Heart left ventricle (tissue), 16 donors: ENCODE measurements around the gene TAF1B. TPM values are rescaled to one million over a fixed set of nuclear protein-coding genes. Genes with fewer than 3 reads are reported as not detected.

Source experiments
- ATAC-seq, 4 donors: fragments of 200-7000 bp; cut with Tn5 transposase; one replicate each; pipeline ENCODE4 v1.9.1; 2020 to 2022; ENCODE audit warnings: moderate library complexity in 4 of 4, mild to moderate bottlenecking in 3 of 4, moderate number of reproducible peaks in 1 of 4
- DNase-seq, 5 donors: peaks; one replicate each; pipeline ENCODE4 v3.0.0-alpha.2; 2020
- H3K27ac ChIP-seq, 12 donors: fragments of 200-600 bp; sonication (generic) in 4 of 12; one replicate each; pipeline versions ENCODE4 v1.5.0 to v1.8.0; 2016 to 2022; ENCODE audit warnings: mild to moderate bottlenecking in 2 of 12
- H3K27me3 ChIP-seq, 9 donors: fragments of 200-600 bp; sonication (generic) in 2 of 9; one replicate each; pipeline versions ENCODE4 v1.5.1 to v1.8.0; 2016 to 2022; ENCODE audit warnings: mild to moderate bottlenecking in 3 of 9
- H3K36me3 ChIP-seq, 9 donors: fragments of 200-600 bp; sonication (generic) in 2 of 9; one replicate each; pipeline versions ENCODE4 v1.5.0 to v1.8.0; 2018 to 2022; ENCODE audit warnings: mild to moderate bottlenecking in 2 of 9
- H3K4me1 ChIP-seq, 12 donors: fragments of 200-600 bp; sonication (generic) in 4 of 12; one replicate each; pipeline versions ENCODE4 v1.5.0 to v1.8.0; 2016 to 2022; ENCODE audit warnings: mild to moderate bottlenecking in 3 of 12
- H3K4me3 ChIP-seq, 12 donors: fragments of 200-600 bp; sonication (generic) in 4 of 12; one replicate each; pipeline versions ENCODE4 v1.5.0 to v1.8.0; 2017 to 2022; ENCODE audit warnings: mild to moderate bottlenecking in 9 of 12, moderate library complexity in 4 of 12
- H3K9me3 ChIP-seq, 12 donors: fragments of 200-600 bp; sonication (generic) in 4 of 12; one replicate each; pipeline versions ENCODE4 v1.5.0 to v1.8.0; 2016 to 2022; ENCODE audit warnings: mild to moderate bottlenecking in 1 of 12
- POLR2A ChIP-seq, 2 donors: fragments of 450-650 bp; IDR thresholded peaks; one replicate each; pipeline ENCODE4 v1.6.1; 2017; ENCODE audit warnings: antibody characterized with exemption in 2 of 2, mild to moderate bottlenecking in 2 of 2, moderate library complexity in 2 of 2
- WGBS, 4 donors: extraction: QIAGEN DNeasy Blood & Tissue Kit in 2 of 4; methylation state at CpG; one replicate each; pipeline versions ENCODE4 v1.1.5 to v1.1.7; 2013 to 2018; 5-methylcytosine and 5-hydroxymethylcytosine counted together
- intact Hi-C, 10 donors: fragments of 100-400 bp; cut with DNase I; formaldehyde crosslinking; loops; one replicate each; pipeline versions ENCODE4 v1.11.1 to v1.14.2; 2022
- polyA plus RNA-seq, 2 donors: library from polyadenylated mRNA; stranded (reverse); fragments of 200-250 nt; gene quantifications; one replicate each; pipeline ENCODE4 v1.2.3, GENCODE V29; 2013
- total RNA-seq, 9 donors: library from RNA; depleted of rRNA in 2 of 9; stranded (reverse); fragments of >200 nt in 2 of 9; fragmentation: NEBNext Ultra II Directional in 3 of 9; extraction: Animal tissue kit (Norgen Biotek cat#: 25700) in 3 of 9; gene quantifications; one replicate each; pipeline versions ENCODE4 v1.1.0 to v1.2.4, GENCODE V29; 2016 to 2023
- TF ChIP-seq, protein P1 (sequence below), 12 donors: fragments of 200-600 bp; sonication (generic) in 4 of 12; IDR thresholded peaks; one replicate each; pipeline versions ENCODE4 v1.5.0 to v1.8.0; 2018 to 2022; ENCODE audit warnings: antibody characterized with exemption in 12 of 12, mild to moderate bottlenecking in 5 of 12
- donor health status: ischemic (EF 13 %, LVEDD 7.1; RV severe dilation, severe dysfunction).
- donor health status: healthy with polysubstance abuse.
- donor health status: DM: no; HTN: yes; CAD: no.
- donor health status: DM: no; HTN: no; CAD: no.
- donor health status: ischemic (EF 25% LVEDD 6.9; RV normal size, moderate dysfunction).
- donor health status: ischemic (EF 25% LVEDD 5.7; RV mildly dilated, moderate dysfunction).
- donor health status: healthy.
- donor health status: DM: yes; HTN: yes; CAD: no.
- donor health status: ischemic (EF 35%, LVEDD 5.7; RV mildly dilated, moderate dysfunction).
- donor health status: nonischemic (EF 11% LVEDD 7.7; RV severe dilation, severe dysfunction).
- donor health status: DM: yes; HTN: yes; CAD: no.
- donor health status: PGD.
- donor health status: ischemic (EF 29% LVEDD 5.4; RV normal size, mild dysfunction).
- donor health status: nonischemic (EF 23%, LVEDD 6.1; RV moderate dilation, normal function).

TAF1B gene
- total and polyA plus RNA-seq, 11 donors: 1.1 to 13.9 (median 4.7) TPM

DNA sequence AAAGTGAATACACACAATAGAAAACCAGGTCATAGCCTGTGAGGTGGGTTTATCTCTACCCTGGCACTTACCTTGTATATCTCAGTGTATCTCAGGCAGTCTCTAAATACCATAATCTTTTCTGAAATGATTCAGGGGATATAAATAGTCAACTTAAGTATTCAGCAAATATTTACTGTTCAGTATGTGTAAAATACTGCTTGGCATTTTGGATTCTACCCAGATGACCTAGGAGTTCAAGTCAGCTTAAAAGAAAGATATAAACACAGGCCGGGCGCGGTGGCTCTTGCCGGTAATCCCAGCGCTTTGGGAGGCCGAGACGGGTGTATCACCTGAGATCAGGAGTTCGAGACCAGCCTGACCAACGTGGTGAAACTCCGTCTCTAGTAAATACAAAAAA, 132.1 kb downstream of the TAF1B start:
- H3K27ac ChIP-seq: peak overlapping the region in 1 of 12 donors; percentile 49
- WGBS, 4 donors: 84 to 90% (median 88%) methylated on average over 10 of the region's 10 CpGs
- H3K4me1 ChIP-seq: peaks cover 0 to 39% (median 23%) of the 10 kb centered on the region in 12 donors
- ATAC-seq (no peak), DNase-seq (no peak)
- H3K27me3 ChIP-seq: no peaks in the 10 kb centered on the region
- H3K9me3 ChIP-seq: no peaks in the 10 kb centered on the region
- intact Hi-C loops: no loop called here
- H3K4me3 ChIP-seq: no peak overlapping the region
- TF ChIP-seq POLR2A (IDR thresholded peaks at IDR 0.05): no peak
- TF ChIP-seq, protein P1, sequence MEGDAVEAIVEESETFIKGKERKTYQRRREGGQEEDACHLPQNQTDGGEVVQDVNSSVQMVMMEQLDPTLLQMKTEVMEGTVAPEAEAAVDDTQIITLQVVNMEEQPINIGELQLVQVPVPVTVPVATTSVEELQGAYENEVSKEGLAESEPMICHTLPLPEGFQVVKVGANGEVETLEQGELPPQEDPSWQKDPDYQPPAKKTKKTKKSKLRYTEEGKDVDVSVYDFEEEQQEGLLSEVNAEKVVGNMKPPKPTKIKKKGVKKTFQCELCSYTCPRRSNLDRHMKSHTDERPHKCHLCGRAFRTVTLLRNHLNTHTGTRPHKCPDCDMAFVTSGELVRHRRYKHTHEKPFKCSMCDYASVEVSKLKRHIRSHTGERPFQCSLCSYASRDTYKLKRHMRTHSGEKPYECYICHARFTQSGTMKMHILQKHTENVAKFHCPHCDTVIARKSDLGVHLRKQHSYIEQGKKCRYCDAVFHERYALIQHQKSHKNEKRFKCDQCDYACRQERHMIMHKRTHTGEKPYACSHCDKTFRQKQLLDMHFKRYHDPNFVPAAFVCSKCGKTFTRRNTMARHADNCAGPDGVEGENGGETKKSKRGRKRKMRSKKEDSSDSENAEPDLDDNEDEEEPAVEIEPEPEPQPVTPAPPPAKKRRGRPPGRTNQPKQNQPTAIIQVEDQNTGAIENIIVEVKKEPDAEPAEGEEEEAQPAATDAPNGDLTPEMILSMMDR (IDR thresholded peaks at IDR 0.05): no peak
- H3K36me3 ChIP-seq: no peaks in the 10 kb centered on the region

DNA sequence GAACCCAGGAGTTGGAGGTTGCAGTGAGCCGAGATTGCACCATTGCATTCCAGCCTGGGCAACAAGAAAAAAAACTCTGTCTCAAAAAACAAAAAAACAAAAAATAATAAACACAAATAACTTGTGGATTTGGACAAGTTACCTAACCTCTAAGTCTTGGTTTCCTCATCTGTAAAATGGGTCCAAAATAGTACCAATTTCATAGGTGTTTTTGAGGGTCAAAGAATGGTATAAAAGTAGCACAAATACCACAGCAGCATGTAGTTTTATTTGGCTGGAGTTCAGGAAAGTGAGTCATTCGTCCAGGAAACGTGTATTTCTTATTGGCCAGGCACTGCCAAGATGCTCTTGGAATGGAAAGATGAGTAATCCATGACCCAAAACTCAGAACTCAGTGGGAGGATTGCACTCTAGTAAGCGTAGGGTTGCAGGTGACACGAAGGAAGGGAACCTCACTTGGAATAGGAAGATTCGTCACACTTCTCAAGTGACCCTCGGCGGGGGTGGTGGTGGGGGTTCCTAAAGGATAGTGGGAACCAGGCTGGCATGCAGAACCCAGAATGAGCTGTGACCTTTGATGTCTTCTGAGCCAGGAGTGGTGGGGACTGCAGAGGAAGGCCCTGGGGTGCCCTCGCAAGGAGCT, 132.7 kb downstream of the TAF1B start:
- ATAC-seq: peak; percentile 42 to 81 (median 80)
- TF ChIP-seq, protein P1 (IDR thresholded peaks at IDR 0.05): no peak
- TF ChIP-seq POLR2A (IDR thresholded peaks at IDR 0.05): no peak
- WGBS, 4 donors: 51 to 66% (median 55%) methylated on average over 9 of the region's 9 CpGs
- H3K36me3 ChIP-seq: no peaks in the 10 kb centered on the region
- peaks cover 0 to 33% (median 21%) of the 10 kb centered on the region in 12 donors for H3K4me1 ChIP-seq
- no peaks in the 10 kb centered on the region for H3K27me3 ChIP-seq
- peak overlapping the region in 1 of 12 donors; percentile 49 for H3K27ac ChIP-seq
- peak in 2 of 5 donors; percentile 29 to 58 for DNase-seq
- intact Hi-C loops: no loop called here
- H3K4me3 ChIP-seq: no peak overlapping the region
- H3K9me3 ChIP-seq: no peaks in the 10 kb centered on the region

DNA sequence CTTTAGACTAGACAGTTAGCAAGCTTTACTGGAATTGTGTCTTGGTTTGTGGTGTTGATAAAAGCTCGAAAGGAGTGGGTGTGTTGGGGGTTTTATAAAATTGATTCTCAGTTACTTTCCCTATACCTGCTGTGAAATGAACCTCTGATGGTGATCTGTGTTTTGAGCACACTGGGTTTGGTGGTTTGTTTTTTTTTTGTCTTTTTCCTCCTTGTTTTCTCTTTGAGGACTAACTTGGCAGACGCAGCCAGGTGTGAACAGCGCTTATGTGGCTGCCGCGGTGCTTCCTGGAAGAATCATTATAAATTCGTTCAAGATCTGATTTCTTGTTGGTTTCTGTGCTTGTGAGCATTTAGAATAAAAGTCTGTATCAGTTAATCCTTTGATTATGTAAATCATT, 136.7 kb downstream of the TAF1B start:
- ATAC-seq: no peak
- Histone ChIP-seq H3K9me3 (no peaks in the 10 kb centered on the region), H3K4me1 (peaks cover 0 to 45% (median 31%) of the 10 kb centered on the region in 12 donors), H3K27me3 (no peaks in the 10 kb centered on the region), H3K36me3 (no peaks in the 10 kb centered on the region), H3K4me3 (no peak overlapping the region), H3K27ac (no peak overlapping the region)
- intact Hi-C loops: loop anchor here in 3 of 10 donors (10.0 kb wide), 3 partner anchors 135 to 455 kb away; partner anchors contain the start of gene TAF1B (in 1 of the 3)
- WGBS, 4 donors: 86 to 93% (median 89%) methylated on average over 6 of the region's 6 CpGs
- no peak for DNase-seq
- TF ChIP-seq, protein P1 (IDR thresholded peaks at IDR 0.05): no peak
- no peak for TF ChIP-seq POLR2A (IDR thresholded peaks at IDR 0.05)

DNA sequence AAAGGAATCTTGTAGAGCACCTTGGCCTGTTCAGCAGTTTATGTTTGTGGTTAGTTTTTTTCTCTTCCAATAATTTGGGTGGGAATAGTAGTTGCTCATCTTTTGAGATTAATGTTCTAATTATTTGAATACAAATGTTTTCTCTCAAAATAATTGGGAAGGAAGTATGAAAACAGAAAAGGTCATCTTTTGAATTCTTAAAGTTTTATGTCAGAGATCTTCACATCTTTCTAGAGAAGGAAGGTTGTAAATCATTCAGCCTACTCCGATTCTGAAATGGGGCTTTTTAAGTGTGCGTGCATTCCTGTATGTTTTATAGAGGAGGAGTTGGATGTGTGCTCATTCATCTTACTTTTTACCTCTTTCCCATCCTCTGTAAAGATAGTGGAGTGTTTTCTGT, 137.2 kb downstream of the TAF1B start:
- no peaks in the 10 kb centered on the region for H3K9me3 ChIP-seq
- DNase-seq: no peak
- 96 to 97% (median 96%) methylated on average over 2 of the region's 2 CpGs for WGBS, 4 donors
- H3K4me1 ChIP-seq: peaks cover 0 to 45% (median 28%) of the 10 kb centered on the region in 12 donors
- no peaks in the 10 kb centered on the region for H3K36me3 ChIP-seq
- no peaks in the 10 kb centered on the region for H3K27me3 ChIP-seq
- no peak for ATAC-seq
- intact Hi-C loops: loop anchor here in 3 of 10 donors (10.0 kb wide), 3 partner anchors 136 to 454 kb away; partner anchors contain the start of gene TAF1B (in 1 of the 3)
- no peak overlapping the region for H3K4me3 ChIP-seq
- TF ChIP-seq POLR2A (IDR thresholded peaks at IDR 0.05): no peak
- TF ChIP-seq, protein P1 (IDR thresholded peaks at IDR 0.05): no peak
- no peak overlapping the region for H3K27ac ChIP-seq
